ENCODE results near the gene NUBP2.

NUBP2 gene

GRCh38 chr16:1812732-1813163 lies 30.0 kb downstream of the NUBP2 start:
- DNase-seq = peak; percentile 57

- DNase-seq = no peak
These were observed 32.7 kb downstream of the NUBP2 start for GRCh38 chr16:1815461-1815860.

GRCh38 chr16:1816396-1817275 lies 33.9 kb downstream of the NUBP2 start:
- DNase-seq = no peak

GRCh38 chr16:1817276-1817589 lies 34.5 kb downstream of the NUBP2 start:
- DNase-seq = no peak

GRCh38 chr16:1817716-1818115 lies 35.0 kb downstream of the NUBP2 start:
- no peak for DNase-seq

GRCh38 chr16:1818204-1818872 lies 35.6 kb downstream of the NUBP2 start:
- no peak for DNase-seq

GRCh38 chr16:1818873-1819525 lies 36.2 kb downstream of the NUBP2 start:
- DNase-seq = no peak

GRCh38 chr16:1819611-1820010 lies 36.9 kb downstream of the NUBP2 start:
- DNase-seq = no peak

GRCh38 chr16:1820096-1820945 lies 37.6 kb downstream of the NUBP2 start:
- no peak for DNase-seq

- no peak for DNase-seq
These were observed 38.2 kb downstream of the NUBP2 start for GRCh38 chr16:1820946-1821290.

GRCh38 chr16:1821861-1822611 lies 39.3 kb downstream of the NUBP2 start:
- no peak for DNase-seq

GRCh38 chr16:1822801-1823200 lies 40.0 kb downstream of the NUBP2 start:
- DNase-seq = no peak

- DNase-seq = peak; percentile 38
These were observed 41.1 kb downstream of the NUBP2 start for GRCh38 chr16:1823821-1824220.

- DNase-seq = no peak
These were observed 42.7 kb downstream of the NUBP2 start for GRCh38 chr16:1825381-1825863.

- DNase-seq = no peak
These were observed 43.3 kb downstream of the NUBP2 start for GRCh38 chr16:1825864-1826690.

GRCh38 chr16:1826691-1827573 lies 44.2 kb downstream of the NUBP2 start, which contains the start of the genes FAHD1 and HAGH:
FAHD1 (plus strand) TSS chr16:1827206; CDS start chr16:1827239, 33 bp downstream.
HAGH (minus strand) TSS chr16:1826825; CDS start chr16:1826787, 38 bp downstream.
- DNase-seq = peak; percentile 93

- DNase-seq = no peak
These were observed 46.1 kb downstream of the NUBP2 start for GRCh38 chr16:1828645-1829410.

- DNase-seq = no peak
These were observed 47.5 kb downstream of the NUBP2 start for GRCh38 chr16:1830213-1830612.

All from fibroblast of skin of scalp (primary cell).